Activated CD8-positive, alpha-beta memory T cell treated with anti-CD3 and anti-CD28 coated beads for 24 hours (primary cell): ENCODE data around the gene RHOC.
"Not testable (repeated sequence)": the region's sequence is repeated elsewhere in the genome, so short reads cannot be mapped to it uniquely, and the experiment has no call there.

Source experiments
- DNase-seq: peaks from one replicate; pipeline ENCODE4 v3.0.0-alpha.2; 2020

Gene RHOC

GRCh38 chr1:112706505-112707220 lies at the start of gene RHOC:
Gene RHOC (minus strand): TSS chr1:112707127. CDS start chr1:112703799, 3,328 bp downstream.
- DNase-seq = no peak

- no peak for DNase-seq
These were observed 47.2 kb upstream of the RHOC start for GRCh38 chr1:112754116-112754628.

GRCh38 chr1:112748396-112748795 lies 41.5 kb upstream of the RHOC start:
- DNase-seq = no peak

- DNase-seq = no peak
These were observed 37.2 kb upstream of the RHOC start for GRCh38 chr1:112744009-112744578.

- DNase-seq = no peak
These were observed 36.5 kb upstream of the RHOC start for GRCh38 chr1:112743174-112744008.

GRCh38 chr1:112737573-112737972 lies 30.6 kb upstream of the RHOC start:
- no peak for DNase-seq

- no peak for DNase-seq
These were observed 28.8 kb upstream of the RHOC start for GRCh38 chr1:112735752-112736151.

- DNase-seq = no peak
These were observed 24.5 kb upstream of the RHOC start for GRCh38 chr1:112731451-112731850.

- DNase-seq = no peak
These were observed 23.0 kb upstream of the RHOC start for GRCh38 chr1:112729909-112730308.

GRCh38 chr1:112729011-112729410 lies 22.1 kb upstream of the RHOC start:
- not testable (repeated sequence) for DNase-seq

- DNase-seq = not testable (repeated sequence)
These were observed 21.5 kb upstream of the RHOC start for GRCh38 chr1:112728306-112728971.

GRCh38 chr1:112727716-112728115 lies 20.8 kb upstream of the RHOC start:
- no peak for DNase-seq

GRCh38 chr1:112724240-112724639 lies 17.3 kb upstream of the RHOC start:
- DNase-seq = not testable (repeated sequence)

GRCh38 chr1:112723511-112723839 lies 16.5 kb upstream of the RHOC start:
- DNase-seq = no peak

GRCh38 chr1:112722601-112723510 lies 15.9 kb upstream of the RHOC start:
- no peak for DNase-seq

GRCh38 chr1:112721966-112722524 lies 15.1 kb upstream of the RHOC start:
- no peak for DNase-seq

GRCh38 chr1:112721294-112721693 lies 14.4 kb upstream of the RHOC start:
- DNase-seq = not testable (repeated sequence)

GRCh38 chr1:112720800-112721199 lies 13.9 kb upstream of the RHOC start:
- DNase-seq = no peak

- DNase-seq = no peak
These were observed 12.8 kb upstream of the RHOC start for GRCh38 chr1:112719706-112720105.

- peak; percentile 89 for DNase-seq
These were observed 11.9 kb upstream of the RHOC start for GRCh38 chr1:112718691-112719418.
